Epidermal melanocyte (primary cell): ENCODE data around the gene CLEC7A.

Experiments used
- DNase-seq: peaks from one replicate; pipeline ENCODE4 v3.0.0; 2011; ENCODE audit warnings: low spot score; ENCODE audit not compliant: insufficient read length

CLEC7A gene

GRCh38 chr12:10142976-10143589 lies 13.1 kb upstream of the CLEC7A start:
- DNase-seq: no peak

- no peak for DNase-seq
These were observed 10.0 kb upstream of the CLEC7A start for GRCh38 chr12:10140001-10140400.

- DNase-seq: no peak
These were observed 6.7 kb upstream of the CLEC7A start for GRCh38 chr12:10136637-10137205.

GRCh38 chr12:10135126-10135525 lies 5.1 kb upstream of the CLEC7A start:
- no peak for DNase-seq

- DNase-seq: no peak
These were observed 2.9 kb upstream of the CLEC7A start for GRCh38 chr12:10132850-10133370.

- DNase-seq: no peak
These were observed 1.2 kb upstream of the CLEC7A start for GRCh38 chr12:10131111-10131690.

- DNase-seq: no peak
These were observed 1.3 kb downstream of the CLEC7A start for GRCh38 chr12:10128687-10129086.

GRCh38 chr12:10126413-10126812 lies 3.6 kb downstream of the CLEC7A start:
- DNase-seq: no peak

- no peak for DNase-seq
These were observed 7.3 kb downstream of the CLEC7A start for GRCh38 chr12:10122689-10123088.

GRCh38 chr12:10121278-10121677 lies 8.7 kb downstream of the CLEC7A start:
- DNase-seq: no peak

GRCh38 chr12:10119066-10119465 lies 10.9 kb downstream of the CLEC7A start:
- DNase-seq: no peak

GRCh38 chr12:10115890-10116289 lies 14.1 kb downstream of the CLEC7A start:
- DNase-seq: no peak

GRCh38 chr12:10115311-10115710 lies 14.7 kb downstream of the CLEC7A start:
- no peak for DNase-seq

GRCh38 chr12:10113920-10114319 lies 16.1 kb downstream of the CLEC7A start:
- no peak for DNase-seq

- no peak for DNase-seq
These were observed 16.9 kb downstream of the CLEC7A start for GRCh38 chr12:10113075-10113474.

GRCh38 chr12:10111451-10111850 lies 18.5 kb downstream of the CLEC7A start:
- DNase-seq: no peak

- DNase-seq: no peak
These were observed 19.6 kb downstream of the CLEC7A start for GRCh38 chr12:10110256-10110844.

GRCh38 chr12:10102322-10102721 lies 27.7 kb downstream of the CLEC7A start:
- DNase-seq: no peak

GRCh38 chr12:10101648-10102220 lies 28.3 kb downstream of the CLEC7A start:
- no peak for DNase-seq

- DNase-seq: peak; percentile 55
These were observed 28.9 kb downstream of the CLEC7A start for GRCh38 chr12:10101042-10101579.

- DNase-seq: no peak
These were observed 31.2 kb downstream of the CLEC7A start, which contains the start of gene CLEC1A for GRCh38 chr12:10098791-10099190. CLEC1A (minus strand) TSS chr12:10098985; CDS start chr12:10098922, 63 bp downstream.

- DNase-seq: no peak
These were observed 32.5 kb downstream of the CLEC7A start for GRCh38 chr12:10097521-10097920.
